Stimulated activated effector memory CD8-positive, alpha-beta T cell treated with anti-CD3 and anti-CD28 coated beads, Interleukin-12 subunit alpha, Interleukin-12 subunit beta, amount 100 ng/mL, for 72 hours (primary cell): Measurements from ENCODE around the gene HCK.

Experiments
- ATAC-seq: fragments of 150-1000 bp; cut with Tn5 transposase; 2 replicates; pipeline ENCODE4 v1.10.0; 2021
- DNase-seq, 2 donors: peaks; one replicate each; pipeline ENCODE4 v3.0.0; 2021 to 2022; ENCODE audit warnings: low spot score in 2 of 2
- H3K27ac Mint-ChIP-seq: one replicate; pipeline ENCODE4 v1.8.0; 2022; ENCODE audit warnings: mild to moderate bottlenecking, mixed read lengths
- H3K36me3 Mint-ChIP-seq: one replicate; pipeline ENCODE4 v1.8.0; 2022; ENCODE audit warnings: mild to moderate bottlenecking, mixed read lengths
- H3K4me1 Mint-ChIP-seq: one replicate; pipeline ENCODE4 v1.8.0; 2022; ENCODE audit warnings: mixed read lengths
- H3K4me3 Mint-ChIP-seq: one replicate; pipeline ENCODE4 v1.8.0; 2022; ENCODE audit warnings: mild to moderate bottlenecking, mixed read lengths
- H3K9me3 Mint-ChIP-seq: one replicate; pipeline ENCODE4 v1.8.0; 2022; ENCODE audit warnings: mixed read lengths

The HCK gene

GRCh38 chr20:32068174-32068573 is 16.1 kb downstream of the HCK start:
- no peak overlapping the region for H3K4me3 Mint-ChIP-seq
- no peaks in the 10 kb centered on the region for H3K36me3 Mint-ChIP-seq
- no peak overlapping the region for H3K27ac Mint-ChIP-seq
- no peak for ATAC-seq
- no peaks in the 10 kb centered on the region for H3K9me3 Mint-ChIP-seq
- H3K4me1 Mint-ChIP-seq: no peaks in the 10 kb centered on the region
- DNase-seq: no peak

- H3K4me1 Mint-ChIP-seq: no peaks in the 10 kb centered on the region
- no peaks in the 10 kb centered on the region for H3K9me3 Mint-ChIP-seq
- H3K36me3 Mint-ChIP-seq: no peaks in the 10 kb centered on the region
- no peak overlapping the region for H3K27ac Mint-ChIP-seq
- DNase-seq: no peak
- no peak for ATAC-seq
- no peak overlapping the region for H3K4me3 Mint-ChIP-seq
Measured at GRCh38 chr20:32069711-32070110, 17.7 kb downstream of the HCK start.

GRCh38 chr20:32070282-32070681 is 18.2 kb downstream of the HCK start:
- no peaks in the 10 kb centered on the region for H3K4me1 Mint-ChIP-seq
- ATAC-seq: no peak
- no peaks in the 10 kb centered on the region for H3K9me3 Mint-ChIP-seq
- no peak overlapping the region for H3K4me3 Mint-ChIP-seq
- no peak for DNase-seq
- H3K27ac Mint-ChIP-seq: peak overlapping the region; percentile 1
- H3K36me3 Mint-ChIP-seq: no peaks in the 10 kb centered on the region

GRCh38 chr20:32070690-32071213 is 18.7 kb downstream of the HCK start:
- H3K9me3 Mint-ChIP-seq: no peaks in the 10 kb centered on the region
- ATAC-seq: no peak

GRCh38 chr20:32071395-32072167 is 19.5 kb downstream of the HCK start:
- Mint-ChIP-seq H3K27ac (no peak overlapping the region), H3K36me3 (no peaks in the 10 kb centered on the region), H3K4me1 (no peaks in the 10 kb centered on the region), H3K9me3 (no peaks in the 10 kb centered on the region), H3K4me3 (no peak overlapping the region)
- ATAC-seq (peak; percentile 22), DNase-seq (no peak)

More at GRCh38 chr20:32070690-32071213, 18.7 kb downstream of the HCK start:
- Mint-ChIP-seq H3K4me3 (no peak overlapping the region), H3K27ac (peak overlapping the region; percentile 1), H3K4me1 (no peaks in the 10 kb centered on the region), H3K36me3 (no peaks in the 10 kb centered on the region)
- DNase-seq: no peak

- H3K4me3 Mint-ChIP-seq: no peak overlapping the region
- DNase-seq (no peak), ATAC-seq (no peak)
- no peaks in the 10 kb centered on the region for H3K36me3 Mint-ChIP-seq
- H3K9me3 Mint-ChIP-seq: no peaks in the 10 kb centered on the region
- no peaks in the 10 kb centered on the region for H3K4me1 Mint-ChIP-seq
- no peak overlapping the region for H3K27ac Mint-ChIP-seq
Measured at GRCh38 chr20:32072168-32072750, 20.2 kb downstream of the HCK start.

- no peak for DNase-seq
- ATAC-seq: no peak
- no peak overlapping the region for H3K27ac Mint-ChIP-seq
- no peaks in the 10 kb centered on the region for H3K9me3 Mint-ChIP-seq
- H3K36me3 Mint-ChIP-seq: no peaks in the 10 kb centered on the region
- H3K4me3 Mint-ChIP-seq: no peak overlapping the region
- no peaks in the 10 kb centered on the region for H3K4me1 Mint-ChIP-seq
Measured at GRCh38 chr20:32075534-32075933, 23.5 kb downstream of the HCK start.

- H3K4me1 Mint-ChIP-seq: no peaks in the 10 kb centered on the region
- H3K4me3 Mint-ChIP-seq: no peak overlapping the region
- DNase-seq (no peak), ATAC-seq (no peak)
- H3K36me3 Mint-ChIP-seq: no peaks in the 10 kb centered on the region
- no peak overlapping the region for H3K27ac Mint-ChIP-seq
- no peaks in the 10 kb centered on the region for H3K9me3 Mint-ChIP-seq
Measured at GRCh38 chr20:32077190-32077589, 25.1 kb downstream of the HCK start.

GRCh38 chr20:32078322-32078721 is 26.3 kb downstream of the HCK start:
- Mint-ChIP-seq H3K27ac (no peak overlapping the region), H3K4me1 (no peaks in the 10 kb centered on the region), H3K36me3 (no peaks in the 10 kb centered on the region), H3K9me3 (no peaks in the 10 kb centered on the region), H3K4me3 (no peak overlapping the region)
- DNase-seq (no peak), ATAC-seq (no peak)

- no peaks in the 10 kb centered on the region for H3K4me1 Mint-ChIP-seq
- H3K4me3 Mint-ChIP-seq: no peak overlapping the region
- no peaks in the 10 kb centered on the region for H3K36me3 Mint-ChIP-seq
- ATAC-seq: no peak
- no peak overlapping the region for H3K27ac Mint-ChIP-seq
- no peak for DNase-seq
- no peaks in the 10 kb centered on the region for H3K9me3 Mint-ChIP-seq
Measured at GRCh38 chr20:32078791-32079190, 26.7 kb downstream of the HCK start.

GRCh38 chr20:32079655-32080109 is 27.6 kb downstream of the HCK start:
- ATAC-seq (no peak), DNase-seq (no peak)
- no peaks in the 10 kb centered on the region for H3K36me3 Mint-ChIP-seq
- no peak overlapping the region for H3K27ac Mint-ChIP-seq
- H3K9me3 Mint-ChIP-seq: no peaks in the 10 kb centered on the region
- H3K4me3 Mint-ChIP-seq: no peak overlapping the region
- no peaks in the 10 kb centered on the region for H3K4me1 Mint-ChIP-seq

- Mint-ChIP-seq H3K4me3 (no peak overlapping the region), H3K36me3 (no peaks in the 10 kb centered on the region), H3K9me3 (no peaks in the 10 kb centered on the region), H3K4me1 (peaks cover 4% of the 10 kb centered on the region), H3K27ac (no peak overlapping the region)
- DNase-seq (no peak), ATAC-seq (no peak)
Measured at GRCh38 chr20:32080783-32081182, 28.7 kb downstream of the HCK start.

GRCh38 chr20:32083469-32083868 is 31.4 kb downstream of the HCK start:
- H3K36me3 Mint-ChIP-seq: no peaks in the 10 kb centered on the region
- no peaks in the 10 kb centered on the region for H3K9me3 Mint-ChIP-seq

GRCh38 chr20:32087070-32087469 is 35.0 kb downstream of the HCK start:
- DNase-seq: no peak
- ATAC-seq: no peak
- H3K9me3 Mint-ChIP-seq: no peaks in the 10 kb centered on the region
- no peak overlapping the region for H3K27ac Mint-ChIP-seq
- peaks cover 6% of the 10 kb centered on the region for H3K4me1 Mint-ChIP-seq
- H3K4me3 Mint-ChIP-seq: no peak overlapping the region
- no peaks in the 10 kb centered on the region for H3K36me3 Mint-ChIP-seq

More at GRCh38 chr20:32083469-32083868, 31.4 kb downstream of the HCK start:
- H3K4me1 Mint-ChIP-seq: peaks cover 6% of the 10 kb centered on the region
- H3K27ac Mint-ChIP-seq: no peak overlapping the region
- ATAC-seq (no peak), DNase-seq (no peak)
- no peak overlapping the region for H3K4me3 Mint-ChIP-seq

- Mint-ChIP-seq H3K4me3 (no peak overlapping the region), H3K36me3 (no peaks in the 10 kb centered on the region), H3K9me3 (no peaks in the 10 kb centered on the region), H3K27ac (no peak overlapping the region), H3K4me1 (peaks cover 6% of the 10 kb centered on the region)
- no peak for DNase-seq
- ATAC-seq: no peak
Measured at GRCh38 chr20:32088759-32089158, 36.7 kb downstream of the HCK start.
